GM20431 (cell line): Measurements from ENCODE around the gene GPAM.

ENCODE experiments used
- in situ Hi-C: fragments of 300-500 bp; cut with MseI, MboI; formaldehyde crosslinking; loops from one replicate; pipeline ENCODE4 v1.15.0; 2020; ENCODE audit warnings: low sequenced_read_pairs; ENCODE audit not compliant: unreplicated experiment

The GPAM gene

DNA sequence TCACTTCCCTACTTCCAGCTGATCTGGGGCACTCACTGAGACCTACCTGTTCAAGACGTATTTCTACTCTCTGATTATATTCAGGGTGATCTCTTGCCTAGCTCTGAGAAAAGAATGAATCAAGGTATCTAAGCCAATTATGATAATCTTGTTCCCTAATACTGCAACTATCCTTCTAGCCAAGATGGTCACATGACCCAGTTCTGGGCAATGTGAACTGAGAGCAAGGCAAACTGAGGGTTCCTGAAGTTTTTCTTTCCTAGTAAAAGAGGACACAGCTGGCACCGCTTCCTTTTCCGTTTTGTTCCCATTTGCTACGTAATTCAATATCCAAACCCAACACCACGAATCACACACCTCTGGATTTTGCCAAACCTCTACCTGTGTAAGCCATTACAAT is 5.9 kb upstream of the GPAM start:
- in situ Hi-C loops, result no loop called here

- in situ Hi-C loops, result no loop called here
These were observed 4.0 kb upstream of the GPAM start for GRCh38 chr10:112187527-112187926.

DNA sequence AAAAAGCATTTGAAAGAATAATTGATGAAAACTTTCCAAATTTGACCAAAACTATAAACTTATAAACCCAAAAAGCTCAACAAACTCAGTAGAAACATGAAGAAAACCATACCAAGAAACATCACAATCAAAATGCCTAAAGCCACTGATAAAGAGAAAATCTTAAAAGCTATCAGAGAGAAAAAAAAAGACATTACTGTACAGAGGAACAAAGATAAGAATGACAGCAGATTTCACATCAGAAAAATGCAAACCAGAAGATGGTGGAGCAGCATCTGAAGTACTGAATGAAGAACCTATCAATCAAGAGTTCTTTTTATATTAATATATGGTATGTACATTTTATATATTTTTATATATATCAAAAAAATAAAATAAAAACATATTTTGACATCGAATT is 2.4 kb upstream of the GPAM start:
- in situ Hi-C loops, result no loop called here

DNA sequence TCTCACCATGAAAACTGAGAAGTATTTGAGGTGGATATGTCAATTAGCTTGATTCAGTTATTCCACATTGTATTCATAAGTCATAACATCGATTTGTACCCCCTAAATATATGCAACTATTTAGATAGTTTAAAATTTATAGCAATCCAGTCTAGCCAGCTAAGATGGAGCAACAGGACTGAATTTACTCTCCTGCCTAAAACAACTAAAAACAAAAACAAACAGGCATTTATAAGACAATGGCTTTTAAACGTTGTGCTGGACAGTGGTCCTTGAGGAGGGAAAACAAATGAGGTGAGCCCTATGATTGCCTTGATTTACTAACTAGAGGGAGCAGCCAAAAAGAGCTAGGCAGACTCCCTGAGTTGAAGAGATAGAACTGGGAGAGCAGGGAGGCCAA is 814 bp upstream of the GPAM start:
- in situ Hi-C loops, result no loop called here

- in situ Hi-C loops, result no loop called here
These were observed 447 bp upstream of the GPAM start for GRCh38 chr10:112184052-112184371.

GRCh38 chr10:112182784-112183328 is 709 bp downstream of the GPAM start:
- in situ Hi-C loops, result no loop called here

DNA sequence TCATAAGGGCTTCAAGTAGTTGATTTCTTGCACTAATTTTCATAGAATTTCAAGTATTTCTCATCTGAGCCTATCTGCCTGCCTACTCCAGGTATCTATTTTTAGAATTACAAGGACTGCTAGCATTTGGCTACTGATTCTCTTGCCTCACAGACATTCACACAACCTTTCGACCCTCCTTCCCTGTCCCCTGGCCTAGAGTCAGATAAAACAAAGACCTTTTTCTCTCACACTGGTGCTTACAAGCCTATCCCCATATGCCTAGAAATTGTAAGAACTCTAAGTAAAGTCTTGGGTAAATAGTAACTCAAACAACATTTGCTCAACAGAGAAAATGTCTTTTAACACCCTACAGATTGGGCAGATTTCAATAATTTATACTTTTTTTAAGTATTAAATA is 6.3 kb downstream of the GPAM start:
- in situ Hi-C loops, result no loop called here

DNA sequence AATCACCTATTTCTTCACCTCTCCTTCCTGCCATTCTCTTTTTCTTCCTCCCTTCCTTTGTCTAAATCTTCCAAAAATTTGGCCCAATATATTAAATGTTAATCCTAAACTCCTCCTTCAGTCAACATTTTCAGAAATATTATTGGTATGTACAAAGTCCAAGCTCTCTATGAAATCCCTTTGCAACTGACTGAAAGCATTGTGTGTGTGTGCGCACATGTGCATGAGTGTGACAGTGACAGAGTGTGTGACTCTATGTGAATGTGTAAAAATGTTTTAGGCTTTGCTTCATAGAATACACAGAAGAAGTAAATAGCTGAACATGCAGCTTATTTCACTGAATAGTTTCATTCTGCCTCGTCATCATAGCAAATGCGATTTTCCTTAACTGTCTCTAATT is 7.0 kb downstream of the GPAM start:
- in situ Hi-C loops, result no loop called here

DNA sequence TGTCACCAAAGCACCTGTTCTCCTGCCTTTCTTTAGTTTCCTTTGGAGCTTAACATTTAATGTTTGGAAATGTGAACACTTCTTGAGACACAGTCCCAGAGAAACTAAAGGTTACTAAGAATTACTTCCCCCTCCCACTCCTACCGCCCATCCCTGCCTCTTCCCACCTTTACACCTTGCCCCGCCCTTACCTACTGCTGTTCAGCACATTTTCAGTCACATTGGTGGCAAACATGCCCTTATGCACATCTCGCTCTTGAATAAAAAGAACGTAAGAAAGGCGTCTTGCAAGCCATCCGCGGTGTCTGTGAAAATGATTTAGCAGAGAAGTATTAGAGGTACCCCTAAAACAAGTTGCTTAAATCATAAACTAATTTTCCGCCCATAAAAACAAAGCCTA is 8.2 kb downstream of the GPAM start:
- in situ Hi-C loops, result no loop called here

- in situ Hi-C loops, result no loop called here
These were observed 10.4 kb downstream of the GPAM start for GRCh38 chr10:112173206-112173605.

GRCh38 chr10:112168733-112169132 is 14.8 kb downstream of the GPAM start:
- in situ Hi-C loops, result no loop called here

DNA sequence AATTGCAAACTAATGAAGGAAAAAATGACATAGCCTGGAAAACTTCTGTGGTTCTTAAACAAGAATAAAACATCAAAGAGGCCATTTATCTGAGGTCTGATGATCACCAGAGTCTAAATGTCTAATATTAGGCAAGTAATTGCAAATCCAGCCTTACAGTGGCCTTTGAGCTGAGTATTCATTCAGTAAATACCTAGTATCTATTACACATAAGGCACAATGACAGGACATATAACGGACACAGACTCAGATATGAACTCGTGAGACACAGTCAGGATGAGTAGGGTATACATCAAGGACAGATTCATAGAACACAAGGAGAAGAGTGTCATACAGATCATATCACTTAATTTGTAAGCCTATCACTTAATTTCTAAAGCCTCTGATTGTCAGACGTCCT is 16.8 kb downstream of the GPAM start:
- in situ Hi-C loops, result no loop called here

- in situ Hi-C loops, result no loop called here
These were observed 21.6 kb downstream of the GPAM start for GRCh38 chr10:112161757-112162518.

DNA sequence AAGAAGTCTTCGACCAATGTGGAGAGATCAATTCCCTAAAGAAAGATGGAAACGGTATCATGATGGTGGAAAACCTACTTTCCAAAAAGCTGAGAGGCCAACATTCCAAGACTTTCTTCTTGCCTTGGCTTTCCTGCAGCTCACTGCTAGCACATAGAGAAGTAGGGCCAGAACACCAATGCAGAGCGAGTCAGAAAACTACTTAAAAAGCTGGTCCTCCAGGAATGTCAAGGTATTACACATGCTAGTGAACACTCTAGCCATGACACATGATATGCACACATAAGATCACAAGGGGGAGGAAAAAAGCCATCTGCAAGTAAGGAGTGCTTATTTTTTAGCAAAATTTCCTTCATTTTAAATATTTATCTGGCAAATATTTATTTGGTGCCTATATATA is 22.7 kb downstream of the GPAM start:
- in situ Hi-C loops, result no loop called here

GRCh38 chr10:112159469-112159868 is 24.1 kb downstream of the GPAM start:
- in situ Hi-C loops, result no loop called here

DNA sequence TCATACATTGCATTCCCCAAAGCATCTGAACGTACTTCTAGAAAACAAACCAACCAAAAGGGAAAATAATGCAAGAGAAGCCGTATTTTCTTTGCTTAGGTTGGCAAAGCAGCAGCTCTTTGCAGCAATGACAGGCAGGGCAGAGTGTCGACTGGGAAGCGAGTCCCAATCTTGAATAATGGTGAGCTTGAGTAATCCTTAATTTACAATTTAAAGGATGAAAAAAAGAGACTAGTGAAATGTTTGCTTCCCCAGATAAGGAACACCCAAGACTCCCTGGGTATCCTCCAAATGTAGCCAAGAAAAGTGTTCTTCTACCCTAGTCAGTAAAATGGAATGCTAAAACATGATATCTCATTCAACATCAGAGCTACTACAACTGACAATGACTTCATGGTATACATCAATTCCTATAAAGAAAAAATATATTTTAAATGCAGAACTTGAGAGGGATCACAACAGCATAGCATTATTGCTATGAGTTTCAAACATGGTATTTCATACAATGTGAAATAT is 32.0 kb downstream of the GPAM start:
- in situ Hi-C loops, result no loop called here

- in situ Hi-C loops, result no loop called here
These were observed 35.2 kb downstream of the GPAM start for GRCh38 chr10:112148331-112148730.

DNA sequence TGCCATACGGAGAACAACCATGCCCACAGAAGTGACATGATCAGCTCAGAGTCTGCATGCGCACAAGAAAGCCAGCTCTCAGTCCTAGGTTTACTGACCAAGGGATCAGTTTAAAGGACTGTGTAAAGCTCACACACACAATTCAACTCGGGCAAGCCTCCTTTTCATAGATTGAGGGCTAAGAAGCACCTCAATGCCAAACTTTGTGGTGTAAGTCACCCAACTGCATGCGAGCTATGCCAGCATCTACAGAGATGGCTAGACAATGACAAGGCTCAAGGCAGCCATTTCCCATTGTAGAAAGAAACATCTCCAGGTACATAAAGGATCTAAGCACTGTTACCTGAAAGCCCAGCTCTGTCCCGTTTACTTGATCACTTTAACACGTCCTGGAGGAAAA is 36.8 kb downstream of the GPAM start:
- in situ Hi-C loops, result no loop called here

GRCh38 chr10:112145263-112145662 is 38.3 kb downstream of the GPAM start:
- in situ Hi-C loops, result no loop called here

DNA sequence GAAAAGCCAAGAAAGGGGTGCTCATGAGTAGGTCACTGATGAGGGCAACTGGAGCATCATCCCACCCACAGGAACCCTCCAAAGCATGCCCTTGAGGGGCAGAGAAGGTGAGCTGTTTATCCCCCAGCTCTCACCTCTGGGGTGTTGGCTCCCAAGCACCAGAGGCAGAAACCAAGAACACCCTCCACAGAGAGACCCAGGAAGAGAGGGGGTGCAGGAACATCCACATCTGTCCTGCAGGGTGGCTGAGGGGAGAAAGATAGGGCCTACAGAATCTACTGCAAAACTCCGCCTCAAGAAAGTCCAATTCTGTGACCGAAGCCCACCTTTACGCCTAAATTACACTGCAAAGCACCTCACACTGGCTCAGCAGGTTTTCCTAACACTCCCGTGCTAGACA is 40.1 kb downstream of the GPAM start:
- in situ Hi-C loops, result no loop called here

DNA sequence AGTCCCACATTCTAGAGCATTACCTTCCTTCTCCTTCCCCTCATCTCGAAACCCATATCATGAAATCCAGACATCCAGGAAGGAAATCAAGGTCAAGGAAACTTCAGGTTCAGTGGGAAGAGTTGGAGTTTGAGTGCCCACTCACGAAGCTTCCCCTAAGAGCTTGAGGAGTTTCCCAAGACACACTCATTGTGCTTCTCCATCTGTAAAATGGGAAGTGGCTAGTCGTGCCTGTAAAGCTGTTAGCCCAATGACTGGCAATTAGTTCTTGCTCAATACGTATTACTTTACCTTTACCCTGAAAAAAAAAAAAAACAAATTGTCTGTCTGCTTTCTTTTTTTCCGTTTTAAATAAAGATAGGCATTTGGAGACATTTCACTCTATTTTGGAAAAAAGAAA is 42.3 kb downstream of the GPAM start:
- in situ Hi-C loops, result no loop called here
